ENCODE results near the gene ATIC.
"Not testable (repeated sequence)": the region's sequence is repeated elsewhere in the genome, so short reads cannot be mapped to it uniquely, and the experiment has no call there.

ATIC gene

DNA sequence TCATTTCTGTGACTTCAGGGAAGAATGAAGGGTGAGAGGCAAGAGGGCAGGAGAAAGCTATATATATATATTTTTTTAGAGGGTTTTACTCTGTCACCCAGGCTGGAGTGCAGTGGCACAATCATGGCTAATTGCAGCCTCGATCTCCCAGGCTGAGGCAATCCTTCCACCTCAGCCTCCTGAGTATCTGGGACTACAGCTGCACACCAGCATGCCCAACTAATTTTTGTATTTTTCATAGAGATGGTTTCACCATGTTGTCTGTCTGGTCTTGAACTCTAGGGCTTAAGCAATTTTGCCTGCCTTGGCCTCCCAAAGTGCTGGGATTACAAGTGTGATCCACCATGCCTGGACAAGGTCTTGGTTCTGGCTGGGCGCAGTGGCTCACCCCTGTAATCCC, 3.4 kb downstream of the ATIC start:
- DNase-seq (ENCODE audit: low read depth) = no peak

DNA sequence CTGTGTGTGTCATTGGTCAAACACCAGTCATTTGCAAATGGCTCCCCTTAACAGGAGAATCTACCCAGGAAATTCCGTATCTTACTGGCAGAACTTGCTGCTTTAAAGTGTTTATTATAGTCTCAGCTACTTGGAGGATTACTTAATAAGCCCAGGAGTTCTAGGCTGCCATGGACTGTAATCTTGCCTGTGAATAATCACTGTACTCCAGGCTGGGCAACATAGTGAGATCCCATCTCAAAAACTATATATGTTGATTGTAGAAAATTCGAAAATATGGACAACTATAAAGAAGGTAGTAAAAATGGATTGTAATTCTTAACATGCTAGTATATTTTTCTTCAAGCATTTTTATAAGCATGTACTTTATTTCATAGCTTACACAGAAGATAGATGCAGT, 4.5 kb downstream of the ATIC start:
- no peak for DNase-seq (ENCODE audit: low read depth)

DNA sequence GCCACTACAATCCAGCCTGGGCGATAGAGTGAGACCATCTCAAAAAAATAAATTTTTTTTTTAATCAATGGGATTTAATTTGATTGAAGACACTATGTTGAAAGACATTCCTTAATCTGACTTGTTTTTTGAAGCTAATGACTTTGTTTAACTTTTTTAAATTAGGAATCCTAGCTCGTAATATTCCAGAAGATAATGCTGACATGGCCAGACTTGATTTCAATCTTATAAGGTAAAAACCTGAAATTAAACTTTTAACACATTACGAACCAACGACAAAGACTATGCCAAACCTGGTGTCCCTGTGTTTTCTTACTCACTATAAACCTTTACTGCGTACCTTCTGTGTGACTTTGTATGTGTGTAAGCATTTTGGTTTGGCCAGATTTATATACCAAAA, 7.6 kb downstream of the ATIC start:
- no peak for DNase-seq (ENCODE audit: low read depth)

DNA sequence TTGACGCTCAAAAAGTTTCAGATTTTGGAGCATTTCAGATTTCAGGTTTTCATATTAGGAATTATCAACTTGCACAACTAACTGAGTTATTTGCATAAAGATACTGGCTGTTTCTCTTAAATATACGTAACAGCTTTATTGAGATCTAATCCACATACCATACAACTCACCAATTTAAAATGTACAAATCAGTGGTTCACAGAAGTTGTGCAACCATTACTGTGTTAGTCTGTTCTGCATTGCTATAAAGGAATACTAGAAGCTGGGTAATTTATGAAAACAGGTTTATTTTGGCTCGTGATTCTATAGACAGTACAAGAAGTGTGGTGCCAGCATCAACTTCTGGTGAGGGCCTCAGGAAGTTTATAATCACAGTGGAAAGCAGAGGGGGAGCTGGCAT, 8.2 kb downstream of the ATIC start:
- DNase-seq (ENCODE audit: low read depth) = no peak

DNA sequence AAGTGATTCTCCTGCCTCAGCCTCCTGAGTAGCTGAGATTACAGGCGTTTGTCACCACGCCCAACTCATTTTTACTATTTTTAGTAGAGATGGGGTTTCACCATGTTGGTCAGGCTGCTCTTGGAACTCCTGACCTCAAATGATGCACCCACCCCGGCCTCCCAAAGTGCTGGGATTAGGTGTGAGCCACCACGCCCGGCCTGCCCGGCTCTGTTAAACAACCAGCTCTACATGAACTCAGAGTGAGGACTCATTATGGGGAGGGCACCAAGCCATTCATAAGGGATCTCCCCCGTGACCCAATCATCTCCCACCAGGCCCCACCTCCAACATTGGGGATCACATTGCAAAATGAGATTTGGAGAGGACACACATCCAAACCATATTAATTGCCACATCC, 8.8 kb downstream of the ATIC start:
- no peak for DNase-seq (ENCODE audit: low read depth)

DNA sequence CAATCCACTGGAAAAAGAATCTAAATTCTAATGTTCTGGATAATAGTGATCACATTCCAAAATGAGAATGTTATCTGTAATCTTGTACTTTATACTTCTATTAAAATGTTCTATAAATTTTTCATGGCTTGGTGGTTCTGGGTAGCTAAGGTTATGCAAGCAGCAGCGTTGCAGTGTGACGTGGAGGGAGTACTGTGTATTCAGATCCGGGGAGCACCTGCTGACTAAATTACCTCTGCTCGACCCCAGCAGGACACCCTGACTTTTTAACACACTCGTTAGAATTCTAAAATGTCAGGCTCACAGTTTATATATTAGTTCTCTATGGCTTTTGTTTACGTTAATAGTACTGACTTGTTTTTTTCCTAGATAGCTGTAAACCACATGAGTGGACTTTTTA, 13.0 kb downstream of the ATIC start:
- no peak for DNase-seq (ENCODE audit: low read depth)

DNA sequence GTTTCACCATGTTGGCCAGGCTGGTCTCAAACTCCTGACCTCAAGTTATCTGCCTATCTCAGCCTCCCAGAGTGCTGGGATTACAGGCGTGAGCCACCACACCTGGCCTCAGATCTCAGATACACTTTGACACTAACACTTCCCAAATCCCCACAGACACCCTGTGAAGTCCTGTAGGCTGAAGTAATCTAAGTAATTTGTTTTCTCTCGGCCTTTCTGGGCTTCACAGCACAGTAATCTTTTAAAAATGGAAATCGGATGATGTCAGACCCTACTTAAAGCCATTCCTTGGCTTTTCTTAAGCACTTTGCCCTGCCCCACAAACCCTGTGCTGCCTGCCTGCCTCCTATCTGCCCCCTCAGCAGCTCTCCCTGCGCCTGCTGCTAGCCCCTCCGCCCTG, 16.2 kb downstream of the ATIC start:
- no peak for DNase-seq (ENCODE audit: low read depth)

DNA sequence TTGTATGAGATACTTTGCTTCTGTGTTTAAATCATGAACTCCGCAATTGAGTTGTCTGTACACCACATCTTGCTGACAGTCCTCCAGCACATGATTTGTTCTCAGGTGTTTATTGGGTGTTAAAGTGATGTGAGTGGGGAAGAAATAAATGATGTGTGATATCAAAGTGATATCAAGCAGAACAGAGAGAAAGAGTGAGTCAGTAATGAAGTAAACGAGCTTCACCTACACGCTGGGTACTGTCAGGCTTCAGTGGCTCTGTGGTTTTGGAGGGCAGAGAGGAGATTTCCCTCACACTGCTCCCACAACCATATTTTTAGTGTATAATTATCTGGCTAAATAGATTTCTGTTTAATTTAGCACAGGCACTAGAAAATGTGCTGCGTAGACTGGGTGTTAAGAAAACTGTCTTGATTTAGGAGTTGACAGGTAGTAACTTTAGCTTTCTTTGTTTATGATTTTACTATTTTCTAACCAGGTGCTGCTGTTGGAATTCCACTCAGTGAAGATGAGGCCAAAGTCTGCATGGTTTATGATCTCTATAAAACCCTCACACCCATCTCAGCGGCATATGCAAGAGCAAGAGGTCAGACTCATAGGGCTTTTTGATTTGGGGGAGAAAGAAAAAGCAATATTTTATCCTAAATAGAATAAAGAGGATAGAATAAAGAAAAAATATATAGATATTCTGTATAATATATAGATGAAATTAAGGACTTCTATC, 21.2 kb downstream of the ATIC start:
- DNase-seq (ENCODE audit: low read depth) = no peak

DNA sequence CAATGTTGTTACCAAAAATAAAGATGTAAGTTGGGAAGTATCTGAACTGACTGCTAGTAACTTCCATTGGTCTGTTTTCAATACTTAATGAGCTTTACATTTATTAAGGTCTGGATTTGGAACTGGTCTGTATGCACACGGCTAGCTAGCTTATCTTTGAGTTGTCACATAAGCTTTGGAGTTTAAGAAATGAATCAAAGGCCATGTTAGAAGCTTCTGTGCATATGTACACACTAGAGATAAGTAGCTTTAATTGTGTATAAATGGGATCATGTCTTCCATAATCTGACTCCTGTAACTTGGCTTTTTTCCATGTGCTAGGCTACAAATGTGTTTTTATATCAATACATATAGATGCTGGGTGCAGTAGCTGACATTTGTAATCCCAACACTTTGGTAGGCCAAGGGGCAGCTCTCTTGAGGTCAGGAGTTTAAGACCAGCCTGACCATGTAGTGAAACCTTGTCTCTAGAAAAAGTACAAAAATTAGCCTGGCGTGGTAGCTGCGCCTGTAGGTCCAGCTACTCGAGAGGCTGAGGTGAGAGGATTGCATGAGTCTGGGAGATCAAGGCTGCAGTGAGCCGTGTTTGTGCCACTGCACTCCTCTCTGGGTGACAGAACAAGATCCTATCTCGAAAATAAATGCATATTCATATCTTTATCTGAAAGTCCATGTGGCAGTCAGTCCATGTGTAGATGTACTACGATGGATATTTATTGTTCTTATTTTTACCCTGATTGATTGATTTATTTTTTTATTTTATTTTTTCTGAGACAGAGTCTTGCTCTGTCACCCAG, 27.2 kb downstream of the ATIC start:
- no peak for DNase-seq (ENCODE audit: low read depth)

DNA sequence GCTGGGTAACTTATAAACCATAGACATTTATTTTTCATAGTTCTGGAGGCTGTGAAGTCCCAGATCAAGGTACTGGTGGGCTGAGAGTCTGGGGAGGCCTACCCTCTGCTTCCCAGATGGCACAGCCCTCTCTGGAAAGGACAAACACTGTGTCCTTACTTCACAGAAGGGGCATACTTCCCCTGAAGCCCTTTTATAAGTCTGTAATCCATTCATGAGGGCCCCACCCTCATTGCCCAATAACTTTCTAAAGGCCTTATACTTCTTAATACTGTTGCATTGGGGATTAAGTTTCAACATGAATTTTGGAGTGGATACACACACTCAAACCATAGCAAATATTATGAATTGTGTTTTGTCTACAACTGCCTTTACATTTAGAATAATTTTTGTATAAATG, 36.0 kb downstream of the ATIC start:
- DNase-seq (ENCODE audit: low read depth) = no peak

DNA sequence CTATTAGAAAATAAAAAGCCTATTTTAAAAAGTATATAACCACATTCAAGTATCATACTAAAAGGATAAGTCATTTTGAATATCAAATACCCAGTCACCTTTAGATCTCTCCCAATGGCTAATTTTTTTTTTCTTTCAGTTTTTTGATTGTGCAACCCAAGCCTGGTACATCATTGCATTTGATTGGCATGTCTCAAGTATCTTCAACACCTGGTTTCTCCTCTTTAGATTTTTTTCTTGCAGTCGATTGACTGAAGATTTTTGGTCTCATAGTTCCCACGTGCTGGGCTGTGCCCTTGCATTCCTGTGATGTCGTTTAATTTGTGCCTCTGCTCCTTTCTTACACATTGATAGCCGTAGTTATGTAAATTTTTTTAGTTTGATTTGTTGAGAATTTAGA, 40.7 kb downstream of the ATIC start:
- DNase-seq (ENCODE audit: low read depth) = no peak

DNA sequence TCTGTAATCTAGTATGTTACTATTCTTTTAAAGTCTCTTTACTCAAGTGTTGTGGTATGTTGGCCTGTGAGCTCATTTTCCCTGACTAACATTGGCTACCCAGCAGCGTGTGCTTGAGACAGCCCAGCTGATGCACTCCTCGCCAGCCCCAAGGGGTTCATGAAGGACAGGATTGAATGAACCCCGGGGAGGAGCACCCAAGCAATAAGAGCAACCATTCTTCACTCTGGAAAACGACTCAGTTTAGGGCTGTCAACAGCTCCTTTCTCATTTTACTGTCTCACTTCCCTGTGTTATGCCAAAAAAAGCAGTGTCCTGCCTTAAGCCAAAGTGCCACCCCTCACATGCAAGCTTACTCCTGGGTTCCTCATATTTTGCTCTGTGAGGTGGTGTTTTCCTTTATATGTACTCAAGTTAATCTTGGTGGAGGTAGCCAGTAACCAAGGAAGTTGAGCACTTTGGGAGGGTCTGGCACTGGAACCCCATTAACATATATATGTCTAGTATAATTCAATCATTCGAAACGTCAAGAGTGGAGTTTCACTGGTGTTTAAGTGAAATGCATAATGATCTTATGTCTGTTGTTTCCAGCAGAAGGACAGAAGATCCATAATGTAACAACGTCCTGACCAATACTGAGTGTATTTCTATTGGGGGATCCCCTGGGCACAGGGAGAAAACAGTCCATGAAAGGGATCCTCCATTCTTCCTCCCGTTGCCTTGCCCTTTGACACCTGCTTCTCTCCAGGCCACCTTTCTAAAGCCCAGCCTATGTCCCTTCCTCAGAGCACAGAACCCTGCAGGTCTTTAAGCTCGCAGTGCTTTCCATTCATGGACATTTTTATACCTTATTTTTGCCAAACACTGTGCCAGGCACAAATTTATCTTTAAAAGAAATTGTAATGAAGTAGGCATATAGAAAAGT, 43.2 kb downstream of the ATIC start:
- DNase-seq (ENCODE audit: low read depth) = no peak

DNA sequence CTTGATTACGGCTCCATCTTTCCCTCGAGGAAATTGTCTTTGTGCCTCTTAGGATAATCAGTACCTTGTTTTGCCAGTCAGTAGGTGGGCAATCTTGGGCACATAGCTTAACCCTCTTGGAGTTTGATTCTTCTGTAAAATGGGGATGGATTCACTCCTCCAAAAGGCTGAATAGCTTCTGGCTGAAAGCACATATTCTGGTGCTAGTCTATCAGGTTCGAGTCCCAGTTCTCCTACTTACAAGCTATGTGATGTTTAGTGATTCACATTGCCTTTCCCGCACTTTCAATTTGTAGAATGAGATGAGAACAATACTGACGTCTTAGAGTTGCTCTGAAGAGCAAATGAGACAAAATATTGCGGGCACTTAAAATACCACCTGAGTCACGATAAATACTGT, 43.9 kb downstream of the ATIC start:
- no peak for DNase-seq (ENCODE audit: low read depth)

DNA sequence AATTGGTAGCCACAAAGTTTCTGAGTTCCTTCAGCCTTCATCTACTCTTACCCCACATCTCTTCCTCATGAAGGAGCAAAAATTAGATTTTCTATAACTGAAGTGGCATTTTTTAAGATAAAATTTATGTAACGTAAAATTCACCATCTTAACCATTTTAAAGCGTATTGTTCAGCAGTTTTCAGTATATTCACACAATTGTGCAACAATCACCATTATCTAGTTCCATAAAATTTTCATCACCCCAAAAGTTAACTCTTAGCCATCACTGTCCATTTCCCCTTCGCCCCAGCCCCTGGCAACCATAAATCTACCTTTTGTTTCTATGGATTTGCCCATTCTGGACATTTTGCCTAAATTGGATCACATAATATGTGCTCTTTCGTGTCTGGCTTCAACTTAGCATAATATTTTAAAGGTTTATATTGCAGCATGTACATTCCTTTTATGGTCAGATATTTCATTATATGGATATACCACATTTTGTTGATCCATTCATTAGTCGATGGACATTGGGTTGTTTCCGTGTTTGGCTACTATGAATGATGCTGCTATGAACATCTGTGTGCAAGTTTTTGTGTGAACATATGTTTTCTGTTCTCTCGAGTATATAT, 44.6 kb downstream of the ATIC start:
- DNase-seq (ENCODE audit: low read depth) = no peak

DNA sequence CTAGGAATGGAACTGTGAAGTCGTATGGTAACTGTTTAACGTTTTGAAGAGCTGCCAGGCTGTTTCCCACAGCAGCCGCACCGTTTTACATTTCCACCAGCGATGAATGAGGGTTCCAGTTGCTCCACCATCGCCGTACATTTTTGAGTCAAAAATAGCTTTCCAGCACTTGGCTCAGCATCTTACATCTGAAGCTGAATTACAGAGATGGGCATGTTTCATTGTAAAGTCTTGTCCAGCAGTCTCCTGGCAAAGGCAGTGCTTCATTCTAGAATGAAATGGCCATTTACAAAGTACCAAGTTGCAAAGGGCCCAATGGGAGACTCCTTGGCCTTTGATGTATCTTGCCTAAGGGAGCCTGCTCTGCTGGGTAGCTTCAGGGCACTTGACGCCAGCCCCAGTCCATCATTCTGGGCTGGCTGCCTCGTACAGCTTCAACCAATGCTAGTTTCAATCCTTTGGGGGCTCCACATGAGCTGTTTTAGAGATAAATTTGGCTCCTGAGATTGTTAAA, 45.1 kb downstream of the ATIC start:
- no peak for DNase-seq (ENCODE audit: low read depth)

DNA sequence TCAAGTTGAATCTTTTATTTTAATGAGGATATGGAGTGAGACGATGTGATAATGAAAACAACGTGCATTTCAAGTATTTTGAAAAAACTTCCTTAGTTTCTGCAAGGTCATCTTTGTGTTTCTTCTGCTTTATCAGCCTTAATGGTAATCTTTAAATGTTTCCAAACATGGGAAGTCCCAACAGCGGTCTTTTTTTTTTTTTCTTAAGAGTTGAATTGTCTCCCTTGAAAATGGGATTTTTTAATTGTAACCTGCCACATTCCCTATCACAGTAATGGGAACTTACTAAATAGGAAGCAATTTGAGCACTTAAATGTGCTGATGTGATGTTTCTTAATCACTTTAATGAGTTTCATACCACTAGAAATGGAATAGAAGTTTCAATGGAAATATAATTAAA, 45.8 kb downstream of the ATIC start:
- DNase-seq (ENCODE audit: low read depth) = no peak

DNA sequence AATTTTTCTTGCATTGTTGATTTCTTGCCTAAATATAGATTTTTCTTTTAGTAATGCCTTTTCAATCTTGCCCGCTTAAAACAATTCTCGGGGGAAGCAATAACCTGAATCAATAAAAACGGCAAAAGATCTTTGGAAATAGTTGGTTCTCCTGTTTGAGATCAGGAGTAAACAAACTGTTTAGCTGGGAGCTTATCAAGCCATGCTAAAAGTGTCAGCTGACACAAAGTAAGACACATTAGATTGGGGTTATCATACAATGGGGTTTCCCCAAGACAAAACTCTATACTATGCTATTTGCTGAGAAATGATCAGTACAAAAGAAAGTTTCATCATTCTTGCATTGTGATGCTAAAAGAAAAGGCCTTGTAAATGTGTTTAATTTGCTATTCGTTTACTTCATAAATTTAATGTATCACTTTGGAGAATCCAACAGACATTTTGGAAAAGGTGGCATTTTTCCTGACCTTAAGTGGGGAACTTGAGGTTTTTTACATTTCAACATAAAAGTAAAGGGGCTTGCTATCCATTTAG, 46.5 kb downstream of the ATIC start:
- no peak for DNase-seq (ENCODE audit: low read depth)

DNA sequence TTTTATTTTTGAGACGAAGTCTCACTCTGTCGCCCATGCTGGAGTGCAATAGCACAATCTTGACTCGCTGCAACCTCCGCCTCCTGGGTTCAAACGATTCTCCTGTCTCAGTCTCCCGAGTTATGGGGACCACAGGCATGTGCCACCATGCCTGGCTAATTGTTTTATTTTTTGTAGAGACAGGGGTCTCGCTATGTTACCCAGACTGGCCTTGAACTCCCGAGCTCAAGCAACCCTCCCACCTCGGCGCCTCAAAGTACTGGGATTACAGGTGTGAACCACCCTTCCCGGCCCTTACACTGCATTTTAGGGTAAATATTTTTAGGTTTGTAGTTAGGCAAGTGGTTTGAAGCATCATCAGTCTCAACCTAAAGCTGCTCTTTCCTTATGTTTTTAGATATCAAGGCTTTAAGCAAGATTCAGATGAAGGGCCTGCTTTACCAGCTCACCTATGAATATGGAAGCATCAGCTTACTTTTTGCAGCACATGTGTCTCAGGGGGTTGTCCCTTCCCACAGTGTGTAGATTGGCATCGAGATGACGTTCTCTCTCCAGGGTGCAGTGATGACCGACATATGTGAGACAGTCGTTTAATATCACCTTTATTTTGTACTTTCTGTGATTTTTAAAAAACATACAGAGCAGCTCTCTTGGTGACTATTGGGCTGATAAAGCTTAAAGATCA, 47.2 kb downstream of the ATIC start:
- no peak for DNase-seq (ENCODE audit: low read depth)

DNA sequence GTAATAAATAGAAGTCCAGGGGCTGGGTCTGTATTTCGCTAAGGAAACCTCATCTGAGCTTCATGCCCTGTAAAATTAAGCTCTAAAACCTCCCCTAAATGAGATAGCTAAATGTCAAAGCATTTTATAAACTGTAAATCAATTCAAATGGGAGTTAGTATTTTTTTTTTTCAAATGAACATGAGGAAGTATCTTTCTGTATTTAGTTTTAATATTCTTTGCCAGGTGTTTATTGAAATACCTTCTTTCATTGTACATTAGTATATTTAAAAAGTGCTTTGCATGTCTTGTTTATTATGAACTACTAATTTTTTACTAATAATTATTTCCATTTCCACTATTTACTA, 47.7 kb downstream of the ATIC start:
- no peak for DNase-seq (ENCODE audit: low read depth)

DNA sequence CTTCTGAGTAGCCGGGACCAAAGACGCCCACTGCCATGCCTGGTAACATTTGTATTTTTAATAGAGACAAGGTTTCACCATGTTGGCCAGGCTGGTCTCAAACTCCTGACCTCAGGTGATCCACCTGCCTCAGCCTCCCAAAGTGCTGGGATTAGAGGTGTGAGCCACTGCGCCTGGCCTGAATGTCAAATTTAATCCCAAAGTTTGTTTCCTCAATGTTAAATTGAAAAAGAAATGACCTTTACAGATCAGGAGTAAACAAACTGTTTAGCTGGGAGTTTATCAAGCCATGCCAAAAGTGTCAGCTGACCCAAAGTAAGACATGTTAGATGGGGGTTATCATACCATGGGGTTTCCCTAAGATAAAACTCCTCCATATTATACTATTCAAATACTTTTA, 48.2 kb downstream of the ATIC start:
- DNase-seq (ENCODE audit: low read depth) = not testable (repeated sequence)

DNA sequence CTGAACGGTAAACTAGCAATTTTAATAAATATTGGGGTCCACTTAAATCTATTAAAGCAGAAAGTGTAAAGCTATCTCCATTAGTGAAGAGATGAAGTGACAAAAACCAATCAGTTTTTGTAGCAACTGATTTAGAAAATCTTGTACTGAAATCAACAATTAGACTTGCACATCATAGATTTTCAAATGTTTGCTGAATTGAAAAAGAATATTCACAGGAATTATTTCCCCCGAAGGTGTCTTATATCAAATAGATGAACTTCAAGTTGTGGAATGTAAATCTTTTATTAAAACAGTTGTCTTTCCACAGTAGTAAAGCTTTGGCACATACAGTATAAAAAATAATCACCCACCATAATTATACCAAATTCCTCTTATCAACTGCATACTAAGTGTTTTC, 48.7 kb downstream of the ATIC start:
- no peak for DNase-seq (ENCODE audit: low read depth)

Data from CMK (cell line).